ENCODE results near the gene TRPM3.

DNA sequence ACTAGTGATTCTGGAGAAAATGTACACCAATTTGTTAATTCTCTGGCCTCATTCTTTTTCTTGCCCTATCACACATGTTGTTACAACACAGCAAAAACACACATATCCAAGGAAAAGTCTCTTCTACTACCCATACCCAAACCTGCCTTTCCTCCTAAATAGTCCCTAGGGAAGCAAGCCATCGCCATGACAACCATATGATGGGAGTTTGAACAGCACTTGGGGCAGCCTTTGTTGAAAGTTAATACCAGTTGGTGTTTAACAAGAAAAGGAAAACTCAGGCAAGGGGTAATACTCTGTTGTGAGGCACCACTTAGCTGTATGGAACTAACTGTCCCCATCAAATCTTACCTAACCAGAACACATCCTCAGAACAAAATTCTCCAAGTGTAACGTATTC lies 1.7 kb downstream of the TRPM3 start:
- TF ChIP-seq, protein P1, sequence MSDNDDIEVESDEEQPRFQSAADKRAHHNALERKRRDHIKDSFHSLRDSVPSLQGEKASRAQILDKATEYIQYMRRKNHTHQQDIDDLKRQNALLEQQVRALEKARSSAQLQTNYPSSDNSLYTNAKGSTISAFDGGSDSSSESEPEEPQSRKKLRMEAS (IDR thresholded peaks at IDR 0.05): no peak
- TF ChIP-seq, protein P2, sequence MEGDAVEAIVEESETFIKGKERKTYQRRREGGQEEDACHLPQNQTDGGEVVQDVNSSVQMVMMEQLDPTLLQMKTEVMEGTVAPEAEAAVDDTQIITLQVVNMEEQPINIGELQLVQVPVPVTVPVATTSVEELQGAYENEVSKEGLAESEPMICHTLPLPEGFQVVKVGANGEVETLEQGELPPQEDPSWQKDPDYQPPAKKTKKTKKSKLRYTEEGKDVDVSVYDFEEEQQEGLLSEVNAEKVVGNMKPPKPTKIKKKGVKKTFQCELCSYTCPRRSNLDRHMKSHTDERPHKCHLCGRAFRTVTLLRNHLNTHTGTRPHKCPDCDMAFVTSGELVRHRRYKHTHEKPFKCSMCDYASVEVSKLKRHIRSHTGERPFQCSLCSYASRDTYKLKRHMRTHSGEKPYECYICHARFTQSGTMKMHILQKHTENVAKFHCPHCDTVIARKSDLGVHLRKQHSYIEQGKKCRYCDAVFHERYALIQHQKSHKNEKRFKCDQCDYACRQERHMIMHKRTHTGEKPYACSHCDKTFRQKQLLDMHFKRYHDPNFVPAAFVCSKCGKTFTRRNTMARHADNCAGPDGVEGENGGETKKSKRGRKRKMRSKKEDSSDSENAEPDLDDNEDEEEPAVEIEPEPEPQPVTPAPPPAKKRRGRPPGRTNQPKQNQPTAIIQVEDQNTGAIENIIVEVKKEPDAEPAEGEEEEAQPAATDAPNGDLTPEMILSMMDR (IDR thresholded peaks at IDR 0.05; ENCODE audit: control extremely low read depth in 1 of 3, insufficient read depth in 1 of 3, low read depth in 1 of 3, low read length in 3 of 3): no peak
- TF ChIP-seq, protein P3, sequence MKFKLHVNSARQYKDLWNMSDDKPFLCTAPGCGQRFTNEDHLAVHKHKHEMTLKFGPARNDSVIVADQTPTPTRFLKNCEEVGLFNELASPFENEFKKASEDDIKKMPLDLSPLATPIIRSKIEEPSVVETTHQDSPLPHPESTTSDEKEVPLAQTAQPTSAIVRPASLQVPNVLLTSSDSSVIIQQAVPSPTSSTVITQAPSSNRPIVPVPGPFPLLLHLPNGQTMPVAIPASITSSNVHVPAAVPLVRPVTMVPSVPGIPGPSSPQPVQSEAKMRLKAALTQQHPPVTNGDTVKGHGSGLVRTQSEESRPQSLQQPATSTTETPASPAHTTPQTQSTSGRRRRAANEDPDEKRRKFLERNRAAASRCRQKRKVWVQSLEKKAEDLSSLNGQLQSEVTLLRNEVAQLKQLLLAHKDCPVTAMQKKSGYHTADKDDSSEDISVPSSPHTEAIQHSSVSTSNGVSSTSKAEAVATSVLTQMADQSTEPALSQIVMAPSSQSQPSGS (IDR thresholded peaks at IDR 0.05; ENCODE audit: low read length): no peak
- TF ChIP-seq CEBPB (IDR thresholded peaks at IDR 0.05; ENCODE audit: low read depth, low read length): no peak

All from H1 (cell line).